Left lobe of liver (tissue), 2 donors: ENCODE measurements around the gene PRKAR1B. TPM values are rescaled to one million over a fixed set of nuclear protein-coding genes. Genes with fewer than 3 reads are reported as not detected.
"Not testable (repeated sequence)": the region's sequence is repeated elsewhere in the genome, so short reads cannot be mapped to it uniquely, and the experiment has no call there.

Experiments used
- ATAC-seq: fragments of 200-7000 bp; cut with Tn5 transposase; one replicate; pipeline ENCODE4 v1.9.1; 2020; ENCODE audit warnings: mild to moderate bottlenecking, moderate library complexity
- DNase-seq: peaks from one replicate; pipeline ENCODE4 v3.0.0-alpha.2; 2020; ENCODE audit warnings: low spot score
- total RNA-seq: library from RNA; stranded (reverse); gene quantifications from one replicate; pipeline ENCODE4 v1.2.1, GENCODE V29; 2021
- donor health status: DM: no; HTN: no; CAD: no; lungs with moderate emphysema.
- donor health status: DM: no; HTN: yes; CAD: no.

Gene PRKAR1B
- total RNA-seq, 1 donor from 2014 or later: 7.0 TPM

DNA sequence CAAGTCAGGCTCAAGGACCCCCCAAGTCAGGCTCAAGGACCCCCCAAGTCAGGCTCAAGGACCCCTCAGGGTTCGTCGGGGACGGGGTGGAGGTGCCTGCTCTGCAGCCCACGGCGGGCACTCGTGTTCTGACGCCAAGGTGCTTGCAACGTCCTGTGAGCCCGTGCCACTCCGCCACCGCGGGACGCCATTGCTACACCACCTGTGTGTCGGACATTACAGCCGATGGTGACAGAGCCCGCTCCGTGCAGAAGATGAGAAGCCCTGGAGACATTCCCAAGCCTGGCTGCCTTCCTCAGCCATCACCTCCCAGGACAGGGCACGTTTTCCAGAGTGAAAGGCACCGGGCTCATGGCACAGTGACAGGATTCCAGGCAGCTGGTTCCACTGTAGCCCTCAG, 98.3 kb downstream of the PRKAR1B start:
- DNase-seq: no peak
- no peak for ATAC-seq

DNA sequence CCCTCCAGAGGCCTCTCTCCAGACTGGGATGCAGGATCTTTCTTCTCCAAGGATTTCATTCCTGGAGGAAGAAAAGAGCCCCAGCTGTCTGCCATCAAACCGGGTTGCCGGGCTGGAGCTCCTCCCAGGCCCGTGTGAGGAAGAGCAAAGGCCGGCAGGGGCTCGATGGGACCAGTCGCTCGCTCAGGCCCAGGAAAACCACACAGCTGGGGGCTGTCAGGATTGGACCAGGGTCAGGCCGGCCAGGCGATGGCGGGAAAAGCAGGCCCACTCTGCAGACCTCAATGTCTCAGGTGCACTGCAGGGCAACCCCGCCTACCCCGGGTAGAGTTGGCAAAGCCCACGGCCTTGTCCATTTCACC, 98.7 kb downstream of the PRKAR1B start:
- ATAC-seq (no peak), DNase-seq (no peak)

DNA sequence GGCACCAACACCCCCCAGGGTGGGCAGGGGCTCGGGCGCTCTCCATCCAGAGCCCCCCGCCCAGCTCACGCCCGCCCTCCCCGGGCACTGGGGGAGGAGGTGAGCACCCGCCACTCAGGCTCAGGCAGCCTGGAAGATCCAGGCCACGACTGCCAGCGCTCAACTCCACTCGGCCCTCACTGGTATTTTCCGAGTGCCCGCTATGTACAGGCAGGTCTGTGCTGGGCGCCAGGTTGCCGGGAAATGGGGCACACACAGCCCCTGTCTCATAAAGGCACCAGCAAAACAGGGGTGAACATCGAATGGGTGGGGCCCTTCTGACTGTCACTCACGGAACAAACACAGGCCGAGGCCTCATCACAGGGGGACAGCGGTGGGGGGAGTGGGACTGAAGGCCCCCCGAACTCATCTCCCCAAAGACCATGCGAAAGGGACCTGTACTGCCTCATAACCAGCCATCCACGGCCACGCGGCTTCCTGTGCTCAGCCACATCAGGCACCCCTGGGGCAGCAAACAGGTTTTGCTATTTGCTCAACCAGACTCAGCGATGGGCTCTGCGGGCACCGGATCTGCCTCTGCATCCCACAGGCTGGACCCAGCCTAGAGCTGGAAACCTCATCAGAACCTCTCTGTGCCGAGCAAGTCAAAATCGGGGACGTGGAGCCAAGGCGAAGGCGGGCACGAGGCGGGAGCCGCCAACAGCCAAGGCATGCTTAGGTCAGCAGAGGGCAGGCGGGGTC, 99.2 kb downstream of the PRKAR1B start:
- no peak for ATAC-seq
- DNase-seq: no peak

DNA sequence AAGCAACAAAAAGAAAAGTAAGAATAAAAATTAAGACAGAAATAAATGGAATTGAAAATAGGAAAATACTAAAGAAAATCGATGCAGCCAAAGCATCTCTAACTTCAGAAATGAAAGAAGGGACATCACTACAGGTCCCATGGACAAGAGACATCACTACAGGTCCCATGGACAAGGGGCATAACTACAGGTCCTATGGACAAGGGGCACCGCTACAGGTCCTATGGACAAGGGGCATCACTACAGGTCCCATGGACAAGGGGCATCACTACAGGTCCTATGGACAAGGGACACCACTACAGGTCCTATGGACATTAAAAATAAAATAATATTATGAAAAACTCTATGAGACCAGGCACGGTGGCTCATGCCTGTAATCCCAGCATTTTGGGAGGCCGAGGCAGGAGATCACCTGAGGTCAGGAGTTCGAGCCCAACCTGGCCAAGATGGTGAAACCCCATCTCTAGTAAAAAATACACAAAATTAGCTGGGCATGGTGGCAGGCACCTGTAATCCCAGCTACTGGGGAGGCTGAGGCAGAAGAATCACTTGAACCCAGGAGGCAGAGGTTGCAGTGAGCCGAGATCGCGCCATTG, 101.6 kb downstream of the PRKAR1B start:
- no peak for DNase-seq
- ATAC-seq: no peak

DNA sequence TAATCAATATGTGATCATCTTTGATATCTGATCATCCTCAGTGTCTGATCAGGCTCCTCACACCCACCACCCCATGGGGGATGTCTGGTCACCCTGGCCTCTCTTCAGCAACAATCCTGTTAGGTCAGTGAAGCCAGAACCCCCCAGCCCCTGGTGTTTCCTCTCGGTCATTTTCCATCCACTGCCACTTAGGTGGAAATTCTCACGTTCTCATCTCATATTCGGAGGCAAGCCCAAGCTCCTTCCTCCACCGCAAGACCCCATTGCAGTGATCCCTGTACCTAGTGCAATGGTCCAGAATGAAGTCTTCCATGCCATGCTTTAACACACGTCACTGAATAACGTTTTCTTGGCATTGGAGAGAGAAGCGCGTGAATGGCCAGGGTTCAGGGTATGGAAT, 103.6 kb downstream of the PRKAR1B start:
- DNase-seq (no peak), ATAC-seq (no peak)

DNA sequence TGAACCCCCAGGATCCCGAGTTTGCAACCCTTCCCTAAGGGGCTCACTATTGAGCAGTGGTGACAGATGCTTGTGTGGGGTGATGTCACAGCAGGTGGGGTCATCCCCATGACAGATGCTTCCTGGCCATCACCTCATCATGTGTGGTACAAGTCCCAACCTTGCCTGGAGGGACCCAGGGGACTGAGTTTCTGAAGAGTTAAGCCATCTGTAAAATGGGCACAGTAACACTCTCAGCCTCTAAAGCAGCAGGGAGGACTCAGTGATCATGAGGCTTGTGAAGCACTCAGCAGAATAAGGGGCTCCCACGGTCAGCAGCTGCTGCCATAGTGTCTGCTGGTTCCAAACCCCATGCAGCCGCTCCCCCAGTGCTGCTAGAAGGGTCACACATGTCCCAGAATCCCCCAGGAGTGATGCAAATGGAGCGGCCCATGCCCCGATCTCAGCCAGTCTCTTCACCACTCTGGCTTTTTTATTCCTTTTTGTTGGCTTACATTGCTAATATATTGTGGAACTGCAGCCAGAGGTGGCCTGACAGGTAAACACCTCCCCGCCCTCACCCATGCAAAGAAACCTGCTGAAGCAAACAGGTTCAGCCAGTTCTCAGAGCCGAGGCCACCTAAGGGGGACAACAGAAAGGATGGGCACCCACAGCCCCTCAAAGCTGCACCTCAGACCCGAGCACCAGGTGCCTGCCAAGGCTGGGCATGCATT, 105.4 kb downstream of the PRKAR1B start:
- DNase-seq (no peak), ATAC-seq (no peak)

DNA sequence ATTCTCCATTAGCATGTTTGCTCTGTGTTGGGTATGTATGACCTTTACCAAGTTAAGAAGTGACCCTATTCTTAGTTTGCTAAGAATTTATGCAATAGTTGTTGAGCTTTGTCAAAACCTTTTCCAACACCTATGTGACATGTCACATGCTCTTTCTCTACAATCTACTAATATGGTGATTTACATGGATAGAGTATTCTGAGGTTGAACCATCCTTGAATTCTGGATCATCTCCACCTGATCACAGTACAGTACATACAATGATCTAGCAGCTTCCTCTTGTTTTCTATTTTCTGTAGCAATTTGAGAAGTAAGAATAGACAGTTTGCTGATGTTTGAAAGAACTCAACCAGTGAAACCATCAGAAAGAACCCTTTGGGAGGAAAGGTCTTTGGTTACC, 106.2 kb downstream of the PRKAR1B start:
- no peak for DNase-seq
- ATAC-seq: no peak

DNA sequence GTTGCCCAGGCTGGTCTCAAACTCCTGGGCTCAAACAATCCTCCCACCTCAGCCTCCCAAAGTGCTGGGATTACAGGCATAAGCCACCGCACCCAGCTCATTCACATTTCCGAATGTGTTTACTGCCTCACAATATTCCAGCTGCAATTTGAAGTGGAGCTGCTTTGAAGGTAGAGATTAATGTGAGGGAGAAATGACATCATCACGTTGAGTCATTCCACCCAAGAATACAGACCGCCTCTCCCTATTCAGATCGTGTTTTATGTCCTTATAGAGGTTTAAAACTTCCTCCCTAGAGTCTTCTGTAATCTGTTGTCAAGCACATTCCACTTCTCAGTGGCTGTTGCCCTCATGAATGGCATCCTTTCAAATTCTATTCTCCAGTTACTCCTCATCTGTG, 107.0 kb downstream of the PRKAR1B start:
- no peak for DNase-seq
- ATAC-seq: no peak

DNA sequence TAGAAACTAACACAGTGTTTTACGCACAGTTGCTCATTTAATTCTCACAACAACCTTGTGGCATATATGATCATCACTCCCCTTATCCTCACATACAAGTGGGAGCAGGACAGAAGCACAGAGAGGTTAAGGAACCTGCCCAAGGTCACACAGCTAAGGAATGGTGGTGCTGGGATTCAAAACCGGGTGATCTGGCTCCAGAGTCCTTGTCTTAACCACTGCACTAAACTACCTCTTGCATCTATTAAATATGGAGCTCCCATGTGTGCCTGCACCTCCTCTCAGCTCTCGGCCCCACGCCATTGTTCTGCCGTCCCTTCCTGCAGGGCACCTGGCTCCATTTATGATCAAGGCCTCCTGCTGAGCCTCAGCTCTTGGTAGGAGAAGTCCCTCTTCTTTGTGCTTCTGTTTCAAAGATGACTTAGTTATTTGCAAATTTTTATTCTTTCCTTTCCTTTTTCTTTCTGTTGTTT, 107.7 kb downstream of the PRKAR1B start:
- ATAC-seq: no peak
- no peak for DNase-seq

DNA sequence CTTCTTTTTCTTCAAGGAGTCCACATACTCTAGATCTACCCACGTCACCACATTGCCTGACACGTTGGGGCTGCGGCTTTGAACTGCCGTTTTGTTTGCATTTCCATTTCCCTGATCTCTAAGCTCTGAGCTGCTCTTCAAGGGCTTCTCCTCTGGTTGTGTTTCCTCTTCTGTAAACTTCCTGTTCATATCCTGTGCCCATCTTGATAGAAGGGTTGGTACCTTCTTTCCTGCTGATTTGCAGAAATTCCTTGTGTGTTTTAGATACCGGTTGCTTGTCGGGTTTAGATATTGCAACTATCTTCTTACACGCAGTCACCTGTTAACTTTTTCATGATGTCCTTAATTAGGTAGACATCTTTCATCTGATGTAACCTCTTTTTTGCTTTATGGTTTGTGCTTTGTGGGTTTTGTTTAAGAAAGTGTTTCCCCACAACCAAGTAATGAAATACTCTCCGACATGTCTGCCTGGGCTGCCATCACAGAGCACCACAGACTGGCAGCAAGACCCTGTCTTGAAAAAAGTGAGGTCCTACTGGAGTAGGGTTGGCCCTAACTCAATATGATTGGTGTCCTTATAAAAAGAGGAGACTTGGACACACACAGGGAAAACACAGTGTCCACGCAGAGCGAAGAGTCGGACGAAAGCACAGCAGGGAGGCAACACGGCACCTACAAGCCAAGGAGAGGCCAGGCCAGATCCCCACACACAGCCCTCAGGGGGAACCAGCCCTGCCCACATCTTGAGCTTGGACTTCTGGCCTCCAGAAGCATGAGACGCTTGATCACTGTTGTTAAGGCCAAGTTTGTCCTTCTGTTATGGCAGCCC, 108.3 kb downstream of the PRKAR1B start:
- peak; percentile 21 for ATAC-seq
- DNase-seq: no peak

DNA sequence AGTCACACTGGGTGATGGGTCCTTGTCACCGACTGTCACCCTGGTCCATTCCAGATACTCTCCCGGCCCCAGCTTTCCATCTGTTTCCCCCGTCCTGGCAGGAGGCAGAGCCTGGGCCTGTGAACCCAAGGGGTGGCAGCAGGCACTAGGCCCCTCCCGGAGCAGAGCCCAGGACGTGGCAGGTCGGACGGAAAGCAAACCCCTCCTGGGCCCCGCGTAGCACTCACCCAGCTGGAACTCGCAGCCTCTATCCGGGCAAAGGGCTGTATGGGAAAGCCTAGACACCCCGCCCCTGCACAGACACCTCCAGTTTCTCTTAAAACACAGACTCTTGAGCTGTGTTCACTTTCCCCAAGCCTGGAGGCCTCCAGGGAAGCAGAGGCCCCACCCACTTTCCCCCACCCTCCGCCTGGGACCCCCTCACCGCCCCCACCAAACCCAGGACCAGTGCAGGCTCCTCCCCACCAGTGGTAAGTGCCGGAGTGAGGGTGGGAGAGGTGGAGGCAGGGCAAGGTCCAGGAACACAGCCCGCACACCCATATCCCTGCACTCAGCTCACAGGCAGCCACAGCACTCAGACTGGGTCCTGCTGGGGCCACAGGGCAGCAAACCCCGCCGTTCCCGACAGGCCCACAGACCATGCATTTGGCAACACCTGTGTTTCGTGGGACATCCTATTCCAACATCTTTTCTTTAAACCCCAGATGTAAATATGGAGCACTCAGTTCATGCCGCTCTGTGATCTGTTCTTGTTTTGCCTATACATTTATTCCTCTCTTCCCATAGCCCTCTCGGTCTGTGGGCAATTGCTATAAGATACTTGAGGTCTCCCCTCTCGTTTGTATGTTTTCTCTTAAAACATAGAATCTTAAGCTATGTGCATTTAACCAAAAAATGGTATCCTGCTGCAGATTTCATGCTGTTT, 109.2 kb downstream of the PRKAR1B start:
- DNase-seq: no peak
- no peak for ATAC-seq

DNA sequence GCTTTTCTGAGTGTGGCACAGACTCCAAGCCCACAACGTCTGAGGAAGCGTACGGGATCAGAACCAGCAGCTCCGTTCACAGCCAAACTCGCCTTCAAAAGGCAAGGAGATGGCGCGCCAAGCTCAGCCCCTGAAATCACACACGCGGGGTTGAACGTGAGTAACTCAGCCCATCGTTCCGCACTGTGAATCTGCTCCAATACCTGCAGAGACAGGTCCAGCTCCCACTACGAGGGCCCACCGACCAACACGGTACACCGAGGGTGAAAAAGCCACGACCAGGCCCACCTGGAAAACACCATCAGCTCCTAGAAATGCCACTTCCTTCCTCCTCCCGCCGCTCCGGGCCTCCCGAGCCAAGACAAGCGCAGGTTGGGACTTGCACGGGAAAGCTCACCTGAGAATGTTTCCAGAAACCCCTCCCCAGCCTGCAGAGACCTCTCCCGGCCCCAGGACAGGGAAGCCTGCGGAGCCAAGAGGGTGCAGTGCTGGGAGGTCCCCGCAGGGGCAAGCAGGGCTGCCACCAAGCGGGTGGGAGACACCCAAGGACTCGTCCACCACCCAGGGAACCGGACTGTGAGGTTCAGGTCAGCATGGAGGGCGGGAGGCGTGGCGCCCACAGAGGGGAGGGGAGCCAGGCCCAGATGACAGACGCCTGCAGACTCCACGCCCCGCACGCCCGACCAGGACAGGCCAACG, 113.5 kb downstream of the PRKAR1B start:
- no peak for DNase-seq
- no peak for ATAC-seq

DNA sequence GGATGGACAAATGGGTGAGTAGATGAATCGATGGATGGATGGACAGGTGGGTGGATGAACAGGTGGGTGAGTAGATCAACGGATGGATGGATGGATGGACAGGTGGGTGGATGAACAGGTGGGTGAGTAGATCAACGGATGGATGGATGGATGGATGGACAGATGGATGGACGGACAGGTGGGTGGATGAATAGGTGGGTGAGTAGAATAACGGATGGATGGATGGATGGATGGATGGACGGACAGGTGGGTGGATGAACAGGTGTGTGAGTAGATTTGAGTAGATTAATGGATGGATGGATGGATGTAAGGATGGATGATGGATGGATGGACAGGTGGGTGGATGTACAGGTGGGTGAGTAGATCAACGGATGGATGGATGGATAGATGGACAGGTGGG, 115.2 kb downstream of the PRKAR1B start:
- ATAC-seq: not testable (repeated sequence)

DNA sequence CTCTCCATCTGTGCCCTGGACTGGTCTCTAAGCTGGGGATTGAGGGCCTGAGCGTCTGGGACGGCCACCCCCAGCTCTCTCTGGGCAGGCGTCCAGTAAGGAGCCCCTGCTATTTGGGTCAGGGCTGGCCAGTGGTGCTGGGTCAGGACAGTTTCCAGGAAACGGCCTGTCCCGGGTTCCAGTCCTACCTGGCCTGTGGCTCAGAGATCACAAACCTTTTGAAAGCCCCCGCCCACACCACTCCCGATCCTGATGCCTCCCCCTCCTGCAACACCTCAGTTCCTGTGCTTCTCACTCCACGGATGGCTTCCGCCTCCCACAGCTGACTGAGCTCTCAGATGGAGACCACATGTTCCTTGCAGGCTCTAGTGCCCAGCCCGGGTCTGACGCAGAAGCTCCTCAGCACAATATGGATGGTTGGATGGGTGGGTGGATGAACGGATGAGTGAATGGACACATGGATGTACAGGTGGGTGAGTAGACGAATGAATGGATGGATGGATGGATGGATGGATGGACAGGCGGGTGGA, 115.7 kb downstream of the PRKAR1B start:
- ATAC-seq (no peak), DNase-seq (no peak)

More for the DNA sequence above, 115.2 kb downstream of the PRKAR1B start:
- not testable (repeated sequence) for DNase-seq

DNA sequence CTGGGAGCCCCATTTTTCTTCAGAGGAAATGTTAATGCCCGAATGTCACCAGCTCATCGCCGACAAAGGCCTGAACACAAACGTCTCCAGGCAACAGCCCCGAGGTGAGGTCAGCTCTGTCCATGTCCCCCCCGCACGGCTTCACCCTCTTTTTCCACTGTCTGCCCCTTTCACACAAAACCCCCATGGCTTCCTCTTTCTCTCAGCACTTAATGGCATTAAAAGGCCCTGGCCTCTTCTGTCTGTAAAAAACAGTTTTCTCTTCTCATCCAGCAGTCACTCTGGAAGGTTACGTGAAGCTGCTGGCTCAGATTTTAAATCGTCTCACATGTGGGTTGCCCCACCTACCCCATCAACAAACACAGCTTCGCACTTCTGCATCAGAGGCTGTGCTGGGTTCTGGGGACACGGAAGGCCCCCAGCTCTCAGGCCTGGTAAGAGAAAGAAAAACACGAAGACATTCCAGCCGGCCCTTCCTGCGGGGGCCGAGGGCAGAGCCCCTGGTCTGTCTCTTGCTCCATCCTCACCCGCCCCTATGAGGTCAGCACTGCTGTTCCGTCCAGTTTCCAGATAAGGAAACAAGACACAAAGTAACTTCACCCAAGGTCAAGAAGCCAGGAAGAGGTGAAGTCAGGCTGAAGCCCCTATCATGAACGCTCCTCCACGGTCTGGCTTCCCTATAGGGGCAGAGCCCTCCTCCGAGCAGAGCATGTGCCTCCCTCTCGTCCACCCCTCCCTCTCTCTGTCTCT, 116.4 kb downstream of the PRKAR1B start:
- DNase-seq (no peak), ATAC-seq (peak; percentile 69)

DNA sequence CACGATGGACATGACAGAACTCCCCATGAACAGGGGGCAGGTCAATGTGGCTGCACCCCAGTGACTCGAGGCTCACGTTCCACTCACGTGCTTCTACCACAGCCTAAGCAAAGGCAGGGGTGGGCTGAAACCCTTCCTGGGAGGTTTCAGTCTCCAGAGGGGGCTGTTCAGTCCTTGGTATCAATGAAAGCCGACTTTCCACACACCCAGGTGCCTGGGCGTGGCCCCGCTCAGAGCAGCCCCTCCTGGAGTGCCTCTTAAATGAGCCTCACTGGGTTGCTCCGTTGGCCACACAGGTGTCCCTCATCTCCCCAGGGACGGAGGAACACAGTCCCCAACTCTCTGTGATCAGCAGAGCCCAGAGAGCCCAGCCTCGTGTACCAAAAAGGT, 116.9 kb downstream of the PRKAR1B start:
- no peak for DNase-seq
- no peak for ATAC-seq

DNA sequence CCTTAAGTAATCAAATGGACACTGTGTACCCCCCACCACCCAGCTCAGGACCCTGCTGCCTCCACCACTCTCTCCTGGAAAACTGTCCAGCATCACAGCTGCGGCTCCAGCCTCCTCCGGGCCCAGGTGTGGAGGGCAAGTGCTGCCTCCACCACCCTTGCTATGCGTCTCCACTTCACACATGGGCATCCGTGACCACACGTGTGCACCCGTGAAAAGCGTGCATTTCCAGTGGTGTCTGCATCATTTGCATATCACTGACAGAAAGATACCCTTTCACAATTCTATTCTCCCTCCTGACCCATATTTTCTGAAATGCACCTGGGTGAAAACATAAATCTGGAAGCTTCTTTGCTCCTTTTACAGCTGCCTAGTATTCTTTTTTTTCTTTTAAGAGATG, 117.7 kb downstream of the PRKAR1B start:
- no peak for DNase-seq
- ATAC-seq: no peak

DNA sequence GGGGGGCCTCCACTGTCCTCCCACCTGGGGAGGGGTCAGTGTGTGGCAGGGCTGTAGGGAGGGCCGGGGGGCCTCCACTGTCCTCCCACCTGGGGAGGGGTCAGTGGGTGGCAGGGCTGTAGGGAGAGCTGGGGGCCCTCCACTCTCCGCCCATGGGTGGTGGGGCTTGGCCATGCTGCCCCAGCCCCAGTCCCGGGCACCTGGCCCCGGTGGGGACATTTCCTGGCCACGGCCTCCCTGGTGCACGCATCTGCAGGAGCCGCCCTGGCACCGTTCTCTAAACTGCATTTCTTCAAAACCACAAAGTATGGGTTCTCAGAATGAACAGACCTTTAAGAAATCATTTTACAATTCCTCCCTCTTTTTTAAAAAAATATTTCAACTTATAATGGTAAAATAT, 118.1 kb downstream of the PRKAR1B start:
- no peak for DNase-seq
- ATAC-seq: no peak

DNA sequence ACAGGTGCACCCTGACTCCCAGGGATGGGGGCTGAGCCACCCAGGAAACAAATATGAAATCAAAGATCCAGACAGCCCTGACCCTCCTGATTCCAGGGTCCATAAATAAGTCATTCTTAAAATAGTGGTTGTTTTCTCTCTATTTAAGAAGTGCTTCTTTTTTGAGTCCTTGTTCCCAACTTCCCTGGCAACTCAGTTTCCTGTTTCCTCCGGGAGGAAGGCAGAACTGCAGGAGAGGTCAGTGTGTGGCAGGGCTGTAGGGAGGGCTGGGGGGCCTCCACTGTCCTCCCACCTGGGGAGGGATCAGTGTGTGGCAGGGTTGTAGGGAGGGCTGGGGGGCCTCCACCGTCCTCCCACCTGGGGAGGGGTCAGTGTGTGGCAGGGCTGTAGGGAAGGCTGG, 118.7 kb downstream of the PRKAR1B start:
- no peak for ATAC-seq
- no peak for DNase-seq
